NCI-H187 (cell line): ENCODE results near the gene AMPD2.

Experiments
- DNase-seq, 2 experiments: peaks; one replicate each; lab custom pipeline; 2025; lab: John Stamatoyannopoulos, UW

AMPD2 gene

DNA sequence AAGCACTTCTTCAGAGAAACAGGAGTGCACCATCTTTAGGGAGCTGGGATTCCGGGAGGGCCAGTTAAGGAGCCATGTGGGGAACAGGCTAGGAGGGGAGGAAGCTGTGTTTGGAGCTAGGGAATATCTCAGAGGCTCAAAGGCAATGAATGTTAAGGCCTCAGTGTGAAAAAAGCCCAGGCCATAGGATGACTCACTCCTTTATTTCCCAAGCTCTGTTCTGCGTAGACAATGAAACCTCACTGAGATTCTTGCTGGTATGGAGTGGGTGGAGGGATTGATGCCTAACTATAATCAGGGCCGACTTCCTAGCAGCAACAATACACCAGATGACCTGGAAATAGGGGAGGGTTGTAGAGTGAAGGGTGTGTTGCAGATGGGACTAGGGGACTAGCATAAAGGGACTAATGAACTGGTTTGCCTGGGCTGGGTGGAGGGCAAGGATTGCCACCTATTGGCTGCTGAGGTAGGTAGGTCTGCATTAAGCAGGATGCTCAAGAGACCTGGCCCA lies 2.3 kb upstream of the AMPD2 start:
- no peak for DNase-seq

GRCh38 chr1:109618661-109619575 lies 719 bp upstream of the AMPD2 start:
- no peak for DNase-seq

GRCh38 chr1:109620401-109620791 lies 759 bp downstream of the AMPD2 start:
- DNase-seq: no peak

GRCh38 chr1:109620841-109621286 lies 1.2 kb downstream of the AMPD2 start:
- DNase-seq: peak; percentile 39 to 67

DNA sequence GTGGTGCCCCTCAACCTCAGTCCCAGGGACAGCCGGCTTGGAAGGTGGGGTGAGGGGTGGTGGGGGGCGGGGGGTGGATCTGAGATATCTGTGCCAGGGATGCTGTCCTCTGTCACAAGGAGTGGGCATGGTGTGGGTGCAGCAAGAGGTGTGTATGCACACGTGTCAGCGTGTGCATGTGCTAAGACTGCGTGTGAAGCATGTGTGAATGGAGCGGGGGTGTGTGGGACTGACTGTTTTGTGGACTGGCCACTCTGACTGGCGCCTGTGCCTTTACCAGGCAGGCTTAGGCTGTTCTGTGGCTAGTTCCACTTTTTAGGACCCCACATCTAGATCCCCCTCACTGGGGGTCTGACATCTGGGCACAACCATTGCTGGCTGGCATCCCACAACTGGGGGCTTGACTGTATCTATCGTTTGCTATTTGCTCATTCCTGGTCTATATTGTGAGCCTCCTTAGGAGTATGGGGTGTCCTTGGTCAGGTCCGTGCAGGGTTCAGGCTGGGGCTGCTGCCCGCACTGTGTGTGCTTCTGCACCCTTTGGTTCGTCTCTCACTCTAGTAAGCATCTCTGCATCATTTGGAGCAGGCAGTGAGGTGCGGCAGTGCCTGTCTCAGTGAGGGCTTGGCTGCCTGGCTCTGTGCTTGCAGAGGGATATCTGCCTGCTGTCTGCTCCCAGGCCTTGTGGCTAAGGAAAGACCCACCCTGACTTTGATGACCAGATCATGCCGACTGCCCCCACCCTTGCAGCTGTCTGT lies 1.9 kb downstream of the AMPD2 start:
- DNase-seq: no peak

- DNase-seq: no peak
Measured at GRCh38 chr1:109622137-109622892, 2.7 kb downstream of the AMPD2 start.

GRCh38 chr1:109622895-109623294 lies 3.3 kb downstream of the AMPD2 start:
- no peak for DNase-seq

GRCh38 chr1:109623601-109624161 lies 4.0 kb downstream of the AMPD2 start:
- no peak for DNase-seq

GRCh38 chr1:109624201-109625010 lies 4.8 kb downstream of the AMPD2 start:
- DNase-seq: peak; percentile 18 to 39

DNA sequence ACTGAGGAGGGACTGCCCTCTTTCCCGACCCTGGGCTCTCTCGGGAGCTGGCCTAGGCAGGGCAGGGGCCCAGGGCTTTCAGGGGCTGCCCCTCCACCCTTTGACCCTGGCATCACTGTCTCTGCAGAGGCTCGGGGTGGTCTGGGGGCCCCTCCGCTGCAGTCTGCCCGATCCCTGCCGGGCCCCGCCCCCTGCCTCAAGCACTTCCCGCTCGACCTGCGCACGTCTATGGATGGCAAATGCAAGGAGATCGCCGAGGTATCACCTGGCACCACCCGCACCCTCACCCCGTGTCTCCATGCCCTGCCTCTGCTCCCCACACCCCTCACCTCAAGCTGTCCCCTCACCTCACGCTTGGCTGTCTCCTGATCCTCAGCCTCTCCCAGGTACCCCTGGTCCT lies 5.5 kb downstream of the AMPD2 start:
- no peak for DNase-seq

GRCh38 chr1:109625601-109626560 lies 6.2 kb downstream of the AMPD2 start:
- peak in 1 of 2 experiments; percentile 26 for DNase-seq

GRCh38 chr1:109626682-109627408 lies 7.2 kb downstream of the AMPD2 start:
- DNase-seq: no peak

- DNase-seq: no peak
Measured at GRCh38 chr1:109627692-109628399, 8.2 kb downstream of the AMPD2 start.

GRCh38 chr1:109628540-109629321 lies 9.1 kb downstream of the AMPD2 start:
- DNase-seq: no peak

GRCh38 chr1:109629372-109630030 lies 9.9 kb downstream of the AMPD2 start:
- DNase-seq: no peak

- DNase-seq: no peak
Measured at GRCh38 chr1:109630081-109630897, 10.7 kb downstream of the AMPD2 start.
